ENCODE data around the gene SMIM1. TPM values are rescaled to one million over a fixed set of nuclear protein-coding genes. Genes with fewer than 3 reads are reported as not detected.
"Not testable (repeated sequence)": the region's sequence is repeated elsewhere in the genome, so short reads cannot be mapped to it uniquely, and the experiment has no call there.

Gene SMIM1
- total and polyA plus RNA-seq, 2 experiments from 2014 or later, result 20.9 to 25.8 TPM

GRCh38 chr1:3809680-3810079 lies 37.1 kb downstream of the SMIM1 start:
- H3K27me3 ChIP-seq, result no peaks in the 10 kb centered on the region
- TF ChIP-seq, protein P1, sequence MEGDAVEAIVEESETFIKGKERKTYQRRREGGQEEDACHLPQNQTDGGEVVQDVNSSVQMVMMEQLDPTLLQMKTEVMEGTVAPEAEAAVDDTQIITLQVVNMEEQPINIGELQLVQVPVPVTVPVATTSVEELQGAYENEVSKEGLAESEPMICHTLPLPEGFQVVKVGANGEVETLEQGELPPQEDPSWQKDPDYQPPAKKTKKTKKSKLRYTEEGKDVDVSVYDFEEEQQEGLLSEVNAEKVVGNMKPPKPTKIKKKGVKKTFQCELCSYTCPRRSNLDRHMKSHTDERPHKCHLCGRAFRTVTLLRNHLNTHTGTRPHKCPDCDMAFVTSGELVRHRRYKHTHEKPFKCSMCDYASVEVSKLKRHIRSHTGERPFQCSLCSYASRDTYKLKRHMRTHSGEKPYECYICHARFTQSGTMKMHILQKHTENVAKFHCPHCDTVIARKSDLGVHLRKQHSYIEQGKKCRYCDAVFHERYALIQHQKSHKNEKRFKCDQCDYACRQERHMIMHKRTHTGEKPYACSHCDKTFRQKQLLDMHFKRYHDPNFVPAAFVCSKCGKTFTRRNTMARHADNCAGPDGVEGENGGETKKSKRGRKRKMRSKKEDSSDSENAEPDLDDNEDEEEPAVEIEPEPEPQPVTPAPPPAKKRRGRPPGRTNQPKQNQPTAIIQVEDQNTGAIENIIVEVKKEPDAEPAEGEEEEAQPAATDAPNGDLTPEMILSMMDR (IDR thresholded peaks at IDR 0.05; ENCODE audit: low read depth, low read length), result no peak
- no peak for DNase-seq (ENCODE audit: low read depth in 1 of 2, low spot score in 1 of 2)
- H3K4me1 ChIP-seq (ENCODE audit: low read depth), result no peaks in the 10 kb centered on the region
- no peak overlapping the region for H3K27ac ChIP-seq
- H3K4me3 ChIP-seq, result no peak overlapping the region
- peaks cover 6% of the 10 kb centered on the region for H3K36me3 ChIP-seq
- H3K9me3 ChIP-seq (ENCODE audit: low read depth), result no peaks in the 10 kb centered on the region

DNA sequence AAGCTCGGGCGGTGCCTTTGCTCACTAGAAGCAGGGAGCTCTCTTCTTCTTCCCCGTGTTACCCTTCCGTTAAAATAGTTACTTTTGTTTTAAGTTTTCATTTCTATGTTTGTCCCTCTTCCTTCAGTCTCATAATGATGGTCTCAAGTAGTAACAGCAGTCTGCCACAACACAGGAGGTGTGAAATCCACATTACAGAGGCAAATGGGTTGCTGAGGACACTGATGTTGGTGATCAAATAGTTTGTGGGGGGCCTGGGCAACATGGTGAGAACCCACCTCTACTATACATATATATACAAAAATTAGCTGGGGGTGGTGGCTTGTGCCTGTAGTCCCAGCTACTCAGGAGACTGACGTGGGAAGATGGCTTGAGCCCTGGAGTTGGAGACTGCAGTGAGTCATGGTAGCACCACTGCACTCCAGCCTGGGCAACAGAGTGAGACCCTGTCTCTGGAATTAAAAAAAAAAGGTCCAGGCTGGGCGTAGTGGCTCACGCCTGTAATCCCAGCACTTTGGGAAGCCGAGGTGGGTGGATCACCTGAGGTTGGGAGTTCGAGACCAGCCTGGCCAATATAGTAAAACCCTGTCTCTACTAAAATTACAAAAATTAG lies 37.7 kb downstream of the SMIM1 start:
- H3K4me3 ChIP-seq; H3K27ac ChIP-seq; H3K27me3 ChIP-seq; H3K9me3 ChIP-seq (ENCODE audit: low read depth); H3K36me3 ChIP-seq; H3K4me1 ChIP-seq (ENCODE audit: low read depth); DNase-seq (ENCODE audit: low read depth in 1 of 2, low spot score in 1 of 2): not testable (repeated sequence)

- Histone ChIP-seq H3K9me3 (ENCODE audit: low read depth) (no peaks in the 10 kb centered on the region), H3K4me1 (ENCODE audit: low read depth) (no peaks in the 10 kb centered on the region), H3K36me3 (peaks cover 7% of the 10 kb centered on the region), H3K4me3 (no peak overlapping the region), H3K27ac (no peak overlapping the region), H3K27me3 (no peaks in the 10 kb centered on the region)
- no peak for DNase-seq (ENCODE audit: low read depth in 1 of 2, low spot score in 1 of 2)
- TF ChIP-seq, protein P1 (IDR thresholded peaks at IDR 0.05; ENCODE audit: low read depth, low read length), result no peak
Observed at GRCh38 chr1:3811595-3811911, 39.0 kb downstream of the SMIM1 start.

- H3K27ac ChIP-seq, result no peak overlapping the region
- TF ChIP-seq, protein P1 (IDR thresholded peaks at IDR 0.05; ENCODE audit: low read depth, low read length), result no peak
- no peak for DNase-seq (ENCODE audit: low read depth in 1 of 2, low spot score in 1 of 2)
Observed at GRCh38 chr1:3814065-3814464, 41.5 kb downstream of the SMIM1 start.

DNA sequence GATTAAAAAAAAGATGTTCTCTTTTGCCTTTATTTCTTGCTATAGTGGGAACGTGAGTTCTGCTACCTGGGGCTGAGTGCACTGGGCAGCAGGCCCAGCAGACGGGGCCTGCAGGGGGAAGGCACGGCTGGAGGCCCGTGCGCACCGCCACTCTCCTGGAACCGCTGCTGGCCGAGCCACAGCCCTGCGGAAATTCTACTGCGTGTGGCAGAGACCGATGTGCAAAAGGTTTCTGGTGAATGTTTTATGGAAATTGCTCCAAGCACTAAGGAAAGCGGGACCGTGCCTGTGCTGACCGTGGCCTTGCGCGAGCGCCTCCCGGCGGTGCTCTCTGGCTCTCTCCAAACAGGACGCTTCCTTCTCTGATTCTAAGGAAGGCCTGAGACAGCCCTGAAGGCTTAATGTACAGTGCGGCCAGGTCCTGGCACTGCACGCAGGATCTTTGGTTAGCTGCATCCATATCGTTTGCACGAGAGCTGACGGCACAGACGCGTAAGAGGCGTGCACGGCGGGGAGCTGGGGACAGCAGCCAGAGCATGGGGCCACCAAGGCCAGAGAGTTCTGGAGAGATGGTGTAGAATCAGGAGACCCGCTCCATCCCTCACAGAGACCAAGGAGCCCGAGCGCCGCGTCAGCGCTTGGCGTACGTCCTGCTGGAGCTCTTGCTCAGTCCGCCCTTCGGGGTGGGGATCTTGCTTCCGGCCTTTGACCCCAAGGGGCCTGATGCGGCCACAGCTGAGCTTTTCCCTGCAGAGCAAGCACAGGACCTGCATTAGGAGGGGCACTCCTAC lies 42.4 kb downstream of the SMIM1 start:
- no peaks in the 10 kb centered on the region for H3K27me3 ChIP-seq

More at GRCh38 chr1:3814065-3814464, 41.5 kb downstream of the SMIM1 start:
- H3K4me3 ChIP-seq, result no peak overlapping the region
- peaks cover 7% of the 10 kb centered on the region for H3K36me3 ChIP-seq
- no peaks in the 10 kb centered on the region for H3K4me1 ChIP-seq (ENCODE audit: low read depth)
- H3K9me3 ChIP-seq (ENCODE audit: low read depth), result no peaks in the 10 kb centered on the region
- no peaks in the 10 kb centered on the region for H3K27me3 ChIP-seq

More for the DNA sequence above, 42.4 kb downstream of the SMIM1 start:
- Histone ChIP-seq H3K4me1 (ENCODE audit: low read depth) (no peaks in the 10 kb centered on the region), H3K27ac (no peak overlapping the region), H3K36me3 (peaks cover 9% of the 10 kb centered on the region), H3K9me3 (ENCODE audit: low read depth) (no peaks in the 10 kb centered on the region), H3K4me3 (no peak overlapping the region)
- TF ChIP-seq, protein P1 (IDR thresholded peaks at IDR 0.05; ENCODE audit: low read depth, low read length), result no peak
- no peak for DNase-seq (ENCODE audit: low read depth in 1 of 2, low spot score in 1 of 2)

Data from cardiac muscle cell (in vitro differentiated cells and primary cell).